NT2/D1 (cell line): ENCODE measurements around the gene BTBD8.

Experiments used
- SUZ12 ChIP-seq: IDR thresholded peaks from 2 replicates; pipeline ENCODE4 v1.6.1; 2011; ENCODE audit not compliant: insufficient read length, insufficient read depth; ENCODE audit errors: extremely low read depth
- YY1 ChIP-seq: IDR thresholded peaks from 2 replicates; pipeline ENCODE4 v1.6.1; 2011; ENCODE audit not compliant: insufficient read length, insufficient read depth
- ZNF274 ChIP-seq: IDR thresholded peaks from 2 replicates; pipeline ENCODE4 v1.6.1; 2011; ENCODE audit warnings: mild to moderate bottlenecking, low read depth, low read length

DNA sequence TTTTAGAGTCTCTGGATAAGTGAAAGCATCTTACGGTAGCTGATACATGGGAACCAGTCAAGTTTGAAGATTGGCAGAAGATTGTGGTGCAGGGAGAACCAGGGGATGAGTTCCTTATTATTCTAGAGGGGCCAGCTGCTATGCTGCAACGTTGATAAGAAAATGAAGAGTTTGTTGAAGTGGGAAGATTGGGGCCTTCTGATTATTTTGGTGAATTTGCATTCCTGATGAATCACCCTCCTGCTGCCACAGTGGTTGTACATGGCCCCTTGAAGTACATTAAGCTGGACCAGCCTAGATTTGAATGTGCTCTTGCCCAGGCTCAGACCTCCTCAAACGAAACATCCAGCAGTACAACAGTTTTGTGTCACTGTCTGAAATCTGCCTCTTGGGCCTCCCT, 45.9 kb downstream of the BTBD8 start:
- TF ChIP-seq YY1 (no peak), SUZ12 (no peak), ZNF274 (no peak)
